Measurements from ENCODE around the gene GPR82.

GRCh38 chrX:41722214-41722613 lies 1.8 kb upstream of the GPR82 start:
- TF ChIP-seq, protein P1, sequence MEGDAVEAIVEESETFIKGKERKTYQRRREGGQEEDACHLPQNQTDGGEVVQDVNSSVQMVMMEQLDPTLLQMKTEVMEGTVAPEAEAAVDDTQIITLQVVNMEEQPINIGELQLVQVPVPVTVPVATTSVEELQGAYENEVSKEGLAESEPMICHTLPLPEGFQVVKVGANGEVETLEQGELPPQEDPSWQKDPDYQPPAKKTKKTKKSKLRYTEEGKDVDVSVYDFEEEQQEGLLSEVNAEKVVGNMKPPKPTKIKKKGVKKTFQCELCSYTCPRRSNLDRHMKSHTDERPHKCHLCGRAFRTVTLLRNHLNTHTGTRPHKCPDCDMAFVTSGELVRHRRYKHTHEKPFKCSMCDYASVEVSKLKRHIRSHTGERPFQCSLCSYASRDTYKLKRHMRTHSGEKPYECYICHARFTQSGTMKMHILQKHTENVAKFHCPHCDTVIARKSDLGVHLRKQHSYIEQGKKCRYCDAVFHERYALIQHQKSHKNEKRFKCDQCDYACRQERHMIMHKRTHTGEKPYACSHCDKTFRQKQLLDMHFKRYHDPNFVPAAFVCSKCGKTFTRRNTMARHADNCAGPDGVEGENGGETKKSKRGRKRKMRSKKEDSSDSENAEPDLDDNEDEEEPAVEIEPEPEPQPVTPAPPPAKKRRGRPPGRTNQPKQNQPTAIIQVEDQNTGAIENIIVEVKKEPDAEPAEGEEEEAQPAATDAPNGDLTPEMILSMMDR (IDR thresholded peaks at IDR 0.05), result no peak
- no peak for TF ChIP-seq POLR2A (IDR thresholded peaks at IDR 0.05)

Data from ovary (tissue), 3 donors.